Measurements from ENCODE around the gene CEP83. TPM values are rescaled to one million over a fixed set of nuclear protein-coding genes. Genes with fewer than 3 reads are reported as not detected.

CEP83 gene
- total RNA-seq, 1 donor from 2014 or later, result 14.9 TPM

DNA sequence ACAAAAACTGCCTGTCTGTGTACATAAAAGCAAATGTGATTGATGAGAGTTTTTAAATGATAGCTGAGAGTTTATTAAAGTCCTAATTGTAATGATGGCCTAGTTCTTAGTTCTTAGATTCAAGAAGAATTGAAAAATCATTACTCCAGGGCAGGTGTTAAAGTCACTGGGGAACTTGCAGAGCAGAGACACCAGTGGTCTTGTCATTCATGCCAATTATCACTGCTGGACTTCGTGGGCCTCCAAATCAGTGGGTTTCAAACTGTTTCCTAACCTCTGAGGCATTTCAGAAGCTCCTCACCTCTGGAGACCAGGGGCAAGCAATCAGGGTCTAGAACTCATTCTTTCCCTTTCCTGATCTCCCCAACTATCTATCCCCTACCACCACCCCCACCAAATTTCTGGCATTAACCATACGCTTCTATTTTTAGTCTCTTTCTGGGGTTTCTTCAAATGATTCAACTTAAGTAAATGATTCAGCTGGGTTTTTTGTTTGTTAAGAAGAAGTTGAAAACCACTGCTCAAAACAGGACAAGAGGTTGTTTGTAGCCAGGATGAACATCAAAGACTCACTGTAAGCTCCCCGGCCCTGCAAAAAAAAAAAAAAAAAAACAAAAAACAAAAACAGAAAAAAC, 80.1 kb downstream of the CEP83 start:
- no peak for TF ChIP-seq CTCF (IDR thresholded peaks at IDR 0.05; ENCODE audit: insufficient read depth, low read length, poor library complexity, severe bottlenecking)
- Histone ChIP-seq H3K36me3 (ENCODE audit: control insufficient read depth, insufficient read depth, low read length) (no peaks in the 10 kb centered on the region), H3K27me3 (ENCODE audit: control insufficient read depth, insufficient read depth, low read length) (no peaks in the 10 kb centered on the region), H3K4me3 (ENCODE audit: low read depth, low read length) (no peak overlapping the region)
- DNase-seq (ENCODE audit: low read depth), result no peak

- DNase-seq (ENCODE audit: low read depth), result no peak
- Histone ChIP-seq H3K4me3 (ENCODE audit: low read depth, low read length) (no peak overlapping the region), H3K27me3 (ENCODE audit: control insufficient read depth, insufficient read depth, low read length) (no peaks in the 10 kb centered on the region), H3K36me3 (ENCODE audit: control insufficient read depth, insufficient read depth, low read length) (no peaks in the 10 kb centered on the region)
- no peak for TF ChIP-seq CTCF (IDR thresholded peaks at IDR 0.05; ENCODE audit: insufficient read depth, low read length, poor library complexity, severe bottlenecking)
These were observed 82.1 kb downstream of the CEP83 start for GRCh38 chr12:94377599-94377998.

- no peak for DNase-seq (ENCODE audit: low read depth)
- Histone ChIP-seq H3K4me3 (ENCODE audit: low read depth, low read length) (no peak overlapping the region), H3K36me3 (ENCODE audit: control insufficient read depth, insufficient read depth, low read length) (no peaks in the 10 kb centered on the region), H3K27me3 (ENCODE audit: control insufficient read depth, insufficient read depth, low read length) (no peaks in the 10 kb centered on the region)
- TF ChIP-seq CTCF (IDR thresholded peaks at IDR 0.05; ENCODE audit: insufficient read depth, low read length, poor library complexity, severe bottlenecking), result no peak
These were observed 85.5 kb downstream of the CEP83 start for GRCh38 chr12:94374124-94374523.

DNA sequence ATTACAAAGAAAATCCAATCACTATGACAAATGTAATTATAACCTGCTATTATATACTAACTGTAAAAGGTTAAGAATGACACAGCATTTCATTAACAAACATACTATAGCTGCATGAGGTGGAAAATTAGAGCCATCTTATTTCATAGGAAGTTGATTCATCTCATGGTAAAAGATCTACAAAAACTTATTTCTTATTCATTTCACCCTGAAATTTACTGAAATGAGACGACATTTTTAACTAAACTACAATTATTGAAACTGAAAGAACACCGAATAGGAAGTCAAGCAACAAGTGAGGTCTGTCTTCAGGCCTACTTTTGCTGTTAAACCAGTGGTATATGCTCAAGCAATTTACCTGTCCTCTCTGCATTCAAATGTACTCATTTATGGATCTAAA, 87.2 kb downstream of the CEP83 start:
- H3K27me3 ChIP-seq (ENCODE audit: control insufficient read depth, insufficient read depth, low read length), result no peaks in the 10 kb centered on the region
- no peak overlapping the region for H3K4me3 ChIP-seq (ENCODE audit: low read depth, low read length)
- DNase-seq (ENCODE audit: low read depth), result no peak
- no peaks in the 10 kb centered on the region for H3K36me3 ChIP-seq (ENCODE audit: control insufficient read depth, insufficient read depth, low read length)
- no peak for TF ChIP-seq CTCF (IDR thresholded peaks at IDR 0.05; ENCODE audit: insufficient read depth, low read length, poor library complexity, severe bottlenecking)

GRCh38 chr12:94362653-94363052, 97.0 kb downstream of the CEP83 start:
- no peak for TF ChIP-seq CTCF (IDR thresholded peaks at IDR 0.05; ENCODE audit: insufficient read depth, low read length, poor library complexity, severe bottlenecking)
- no peaks in the 10 kb centered on the region for H3K27me3 ChIP-seq (ENCODE audit: control insufficient read depth, insufficient read depth, low read length)
- DNase-seq (ENCODE audit: low read depth), result no peak
- H3K36me3 ChIP-seq (ENCODE audit: control insufficient read depth, insufficient read depth, low read length), result no peaks in the 10 kb centered on the region
- H3K4me3 ChIP-seq (ENCODE audit: low read depth, low read length), result no peak overlapping the region

DNA sequence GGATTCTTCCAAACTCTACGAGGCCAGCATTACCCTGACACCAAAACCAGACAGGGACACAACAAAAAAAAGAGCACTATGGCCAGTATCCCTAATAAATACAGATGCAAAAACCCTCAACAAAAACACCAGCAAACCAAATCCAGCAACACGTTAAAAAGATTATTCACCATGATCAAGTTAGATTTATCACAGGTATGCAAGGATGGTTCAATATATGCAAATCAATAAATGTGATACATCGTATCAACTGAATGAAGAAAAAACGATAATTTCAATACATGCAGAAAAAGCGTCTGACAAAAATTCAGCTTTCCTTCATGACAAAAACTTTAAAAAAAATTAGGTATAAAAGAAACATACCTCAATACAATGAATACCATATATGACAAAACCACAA, 99.9 kb downstream of the CEP83 start:
- no peaks in the 10 kb centered on the region for H3K36me3 ChIP-seq (ENCODE audit: control insufficient read depth, insufficient read depth, low read length)
- DNase-seq (ENCODE audit: low read depth), result no peak
- H3K4me3 ChIP-seq (ENCODE audit: low read depth, low read length), result no peak overlapping the region
- TF ChIP-seq CTCF (IDR thresholded peaks at IDR 0.05; ENCODE audit: insufficient read depth, low read length, poor library complexity, severe bottlenecking), result no peak
- H3K27me3 ChIP-seq (ENCODE audit: control insufficient read depth, insufficient read depth, low read length), result no peaks in the 10 kb centered on the region

Data from kidney epithelial cell (primary cell).